ENCODE data around the gene KIF3A. TPM values are rescaled to one million over a fixed set of nuclear protein-coding genes. Genes with fewer than 3 reads are reported as not detected.

KIF3A gene
- total and polyA plus RNA-seq, 8 donors, result 0.58 to 19.3 (median 4.6) TPM

- H3K36me3 ChIP-seq, result no peaks in the 10 kb centered on the region
- intact Hi-C loops (cut with DNase I; ENCODE audit: low total_unique reads), result no loop called here
- no peak for DNase-seq
- 45 to 68% (median 59%) methylated on average over 1 of the region's 1 CpG for WGBS, 5 donors
- no peaks in the 10 kb centered on the region for H3K9me3 ChIP-seq
- peaks cover 5 to 27% (median 14%) of the 10 kb centered on the region in 4 donors for H3K4me1 ChIP-seq
- no peak overlapping the region for H3K27ac ChIP-seq
- TF ChIP-seq POLR2A (IDR thresholded peaks at IDR 0.05), result no peak
- TF ChIP-seq EP300 (IDR thresholded peaks at IDR 0.05), result no peak
- TF ChIP-seq POLR2AphosphoS5 (IDR thresholded peaks at IDR 0.05), result no peak
- TF ChIP-seq CTCF (IDR thresholded peaks at IDR 0.05), result no peak
- no peak overlapping the region for H3K4me3 ChIP-seq
- H3K27me3 ChIP-seq, result no peaks in the 10 kb centered on the region
Measured at GRCh38 chr5:132673488-132673887, 63.9 kb downstream of the KIF3A start.

GRCh38 chr5:132671000-132671399 lies 66.3 kb downstream of the KIF3A start:
- 96 to 100% (median 98%) methylated on average over 3 of the region's 3 CpGs for WGBS, 5 donors
- intact Hi-C loops (cut with DNase I; ENCODE audit: low total_unique reads), result no loop called here
- H3K27me3 ChIP-seq, result no peaks in the 10 kb centered on the region
- H3K9me3 ChIP-seq, result no peaks in the 10 kb centered on the region
- H3K27ac ChIP-seq, result no peak overlapping the region
- no peak overlapping the region for H3K4me3 ChIP-seq
- H3K4me1 ChIP-seq, result peaks cover 5 to 14% (median 9%) of the 10 kb centered on the region in 4 donors
- TF ChIP-seq CTCF (IDR thresholded peaks at IDR 0.05), result no peak
- TF ChIP-seq POLR2AphosphoS5 (IDR thresholded peaks at IDR 0.05), result no peak
- TF ChIP-seq POLR2A (IDR thresholded peaks at IDR 0.05), result no peak
- no peak for TF ChIP-seq EP300 (IDR thresholded peaks at IDR 0.05)
- H3K36me3 ChIP-seq, result no peaks in the 10 kb centered on the region
- no peak for DNase-seq

- no peak for DNase-seq
- Histone ChIP-seq H3K4me3 (no peak overlapping the region), H3K36me3 (no peaks in the 10 kb centered on the region), H3K4me1 (peaks cover 5 to 14% (median 9%) of the 10 kb centered on the region in 4 donors), H3K9me3 (no peaks in the 10 kb centered on the region), H3K27me3 (no peaks in the 10 kb centered on the region), H3K27ac (no peak overlapping the region)
- TF ChIP-seq POLR2A (IDR thresholded peaks at IDR 0.05), result no peak
- no peak for TF ChIP-seq POLR2AphosphoS5 (IDR thresholded peaks at IDR 0.05)
- TF ChIP-seq CTCF (IDR thresholded peaks at IDR 0.05), result no peak
- no peak for TF ChIP-seq EP300 (IDR thresholded peaks at IDR 0.05)
- WGBS, 5 donors, result 84 to 91% (median 90%) methylated on average over 16 of the region's 16 CpGs
- intact Hi-C loops (cut with DNase I; ENCODE audit: low total_unique reads), result no loop called here
Measured at GRCh38 chr5:132669966-132670882, 67.1 kb downstream of the KIF3A start.

GRCh38 chr5:132669455-132669820 lies 67.9 kb downstream of the KIF3A start:
- intact Hi-C loops (cut with DNase I; ENCODE audit: low total_unique reads), result no loop called here
- no peak for TF ChIP-seq POLR2AphosphoS5 (IDR thresholded peaks at IDR 0.05)
- no peak for TF ChIP-seq POLR2A (IDR thresholded peaks at IDR 0.05)
- no peak for TF ChIP-seq EP300 (IDR thresholded peaks at IDR 0.05)
- TF ChIP-seq CTCF (IDR thresholded peaks at IDR 0.05), result no peak
- Histone ChIP-seq H3K9me3 (no peaks in the 10 kb centered on the region), H3K36me3 (no peaks in the 10 kb centered on the region), H3K27ac (no peak overlapping the region), H3K27me3 (no peaks in the 10 kb centered on the region), H3K4me3 (no peak overlapping the region), H3K4me1 (peaks cover 0 to 6% (median 5%) of the 10 kb centered on the region in 4 donors)
- 81 to 91% (median 86%) methylated on average over 7 of the region's 7 CpGs for WGBS, 5 donors
- peak in 1 of 2 donors; percentile 3 for DNase-seq

Data from stomach (tissue), 9 donors.